HCT116 (cell line): Measurements from ENCODE around the gene RAB36. TPM values are rescaled to one million over a fixed set of nuclear protein-coding genes. Genes with fewer than 3 reads are reported as not detected.

Source experiments
- ATAC-seq: fragments of 200-7000 bp; cut with Tn5 transposase; 2 replicates; pipeline ENCODE4 v1.9.1; 2020; ENCODE audit warnings: mild to moderate bottlenecking, moderate library complexity
- BruUV-seq: library from RNA; stranded (reverse); fragments of 400-500 nt; replicated peaks from 2 replicates; lab custom pipeline; 2021; lab: Mats Ljungman, UMichigan
- CTCF ChIA-PET: fragments of 300-600 bp; sonication (Branson Sonifier 250); formaldehyde crosslinking; loops from one replicate; lab custom pipeline; 2021; ENCODE audit warnings: antibody characterized with exemption; lab: Charles Lee
- POLR2A ChIA-PET: fragments of 300-600, 350-600 bp; sonication (Branson Sonifier 250); formaldehyde crosslinking; loops from one replicate; lab custom pipeline; 2021; ENCODE audit warnings: antibody characterized with exemption; lab: Charles Lee
- RAD21 ChIA-PET, 2 experiments: fragments of 300-600 bp; sonication (Branson Sonifier 250); formaldehyde crosslinking; loops; one replicate each; lab custom pipeline; 2023; ENCODE audit warnings: low total read pairs in 2 of 2; ENCODE audit not compliant: uncharacterized antibody in 2 of 2, unreplicated experiment in 2 of 2, low non-redundant PET in 1 of 2; lab: Charles Lee
- DNase-seq: peaks from one replicate; pipeline ENCODE4 v3.0.0-alpha.2; 2010; ENCODE audit warnings: low read depth, low spot score
- H2AFZ ChIP-seq: fragments of 200-600 bp; shearing (Covaris generic), sonication (generic); 2 replicates; pipeline ENCODE4 v1.6.1; 2017; ENCODE audit warnings: low read depth, mixed run types, mixed read lengths, antibody characterized with exemption, low read length; ENCODE audit not compliant: poor library complexity, severe bottlenecking
- H3K27ac ChIP-seq: 2 replicates; pipeline ENCODE4 v1.5.1; 2012; ENCODE audit warnings: low read depth, low read length
- H3K27me3 ChIP-seq: fragments of 200-600 bp; sonication (generic); 2 replicates; pipeline ENCODE4 v1.6.1; 2016; ENCODE audit warnings: mixed run types, low read length, mixed read lengths; ENCODE audit not compliant: insufficient read depth
- H3K36me3 ChIP-seq, 2 experiments: fragments of 200-500 bp in 1 of 2; fragments of 200-600 bp in 1 of 2; sonication (Bioruptor generic) in 1 of 2; sonication (generic) in 1 of 2; 2 replicates each; pipeline versions ENCODE4 v1.5.1 to v1.6.1; 2014 to 2016; ENCODE audit warnings: low read length in 2 of 2, inconsistent platforms in 1 of 2, mixed read lengths in 1 of 2, mixed run types in 1 of 2; ENCODE audit not compliant: insufficient read depth in 2 of 2, control insufficient read depth in 1 of 2
- H3K4me1 ChIP-seq, 2 experiments: fragments of 200-600 bp in 1 of 2; sonication (generic) in 1 of 2; 2 replicates each; pipeline versions ENCODE4 v1.5.1 to v1.6.1; 2012 to 2017; ENCODE audit warnings: low read length in 2 of 2, inconsistent platforms in 1 of 2, mild to moderate bottlenecking in 1 of 2, mixed read lengths in 1 of 2, mixed run types in 1 of 2, moderate library complexity in 1 of 2; ENCODE audit not compliant: insufficient read depth in 2 of 2, control insufficient read depth in 1 of 2
- H3K4me2 ChIP-seq: fragments of 200-600 bp; sonication (generic); 2 replicates; pipeline ENCODE4 v1.6.1; 2017; ENCODE audit warnings: mixed run types, low read length, mixed read lengths
- H3K4me3 ChIP-seq, 2 experiments: fragments of 200-600 bp in 1 of 2; sonication (generic) in 1 of 2; replicated peaks in 1 of 2; 2 replicates each; pipeline ENCODE4 v1.5.1; 2011 to 2016; ENCODE audit warnings: low read length in 2 of 2, control low read depth in 1 of 2, low read depth in 1 of 2, mild to moderate bottlenecking in 1 of 2, mixed read lengths in 1 of 2, mixed run types in 1 of 2
- H3K79me2 ChIP-seq: fragments of 200-600 bp; sonication (generic); 2 replicates; pipeline ENCODE4 v1.6.1; 2017; ENCODE audit warnings: mild to moderate bottlenecking, mixed run types, low read length, moderate library complexity, mixed read lengths; ENCODE audit not compliant: insufficient read depth
- H3K9ac ChIP-seq: fragments of 200-600 bp; sonication (generic); 2 replicates; pipeline ENCODE4 v1.6.1; 2016; ENCODE audit warnings: low read length, mixed read lengths
- H3K9me2 ChIP-seq: fragments of 200-600 bp; sonication (generic), shearing (Covaris generic); 2 replicates; pipeline ENCODE4 v1.6.1; 2017; ENCODE audit warnings: mixed run types, mild to moderate bottlenecking, moderate library complexity; ENCODE audit not compliant: insufficient read depth
- H3K9me3 ChIP-seq, 2 experiments: fragments of 200-500 bp in 1 of 2; fragments of 200-600 bp in 1 of 2; sonication (Bioruptor generic) in 1 of 2; sonication (generic) in 1 of 2; 2 replicates each; pipeline ENCODE4 v1.6.1; 2014 to 2017; ENCODE audit warnings: low read length in 2 of 2, mixed read lengths in 2 of 2, inconsistent platforms in 1 of 2, low read depth in 1 of 2, mild to moderate bottlenecking in 1 of 2, mixed run types in 1 of 2, moderate library complexity in 1 of 2; ENCODE audit not compliant: control insufficient read depth in 1 of 2, insufficient read depth in 1 of 2
- H4K20me1 ChIP-seq: fragments of 200-600 bp; sonication (generic), shearing (Covaris generic); 2 replicates; pipeline ENCODE4 v1.6.1; 2017; ENCODE audit warnings: mixed run types, mild to moderate bottlenecking, moderate library complexity; ENCODE audit not compliant: insufficient read depth
- CEBPB ChIP-seq: IDR thresholded peaks from 2 replicates; pipeline ENCODE4 v1.6.1; 2012; ENCODE audit warnings: low read depth
- ELF1 ChIP-seq: IDR thresholded peaks from 2 replicates; pipeline ENCODE4 v1.6.1; 2012; ENCODE audit warnings: low read depth, borderline replicate concordance
- EZH2 ChIP-seq: fragments of 200-600 bp; sonication (generic); IDR thresholded peaks from 2 replicates; pipeline ENCODE4 v1.6.1; 2017; ENCODE audit warnings: antibody characterized with exemption, mixed run types
- EZH2phosphoT487 ChIP-seq: fragments of 200-600 bp; IDR thresholded peaks from 2 replicates; pipeline ENCODE4 v1.6.1; 2018; ENCODE audit warnings: antibody characterized with exemption, borderline replicate concordance
- JUND ChIP-seq: IDR thresholded peaks from 2 replicates; pipeline ENCODE4 v1.6.1; 2012
- POLR2A ChIP-seq: IDR thresholded peaks from 2 replicates; pipeline ENCODE4 v1.7.0; 2011; ENCODE audit warnings: borderline replicate concordance; ENCODE audit not compliant: insufficient read depth, insufficient read length; ENCODE audit errors: extremely low read depth
- RAD21 ChIP-seq: IDR thresholded peaks from 2 replicates; pipeline ENCODE4 v1.6.1; 2012; ENCODE audit warnings: low read depth, mild to moderate bottlenecking
- YY1 ChIP-seq: IDR thresholded peaks from 2 replicates; pipeline ENCODE4 v1.6.1; 2011; ENCODE audit warnings: low read length, low read depth, moderate library complexity, mild to moderate bottlenecking; ENCODE audit not compliant: insufficient replicate concordance; ENCODE audit errors: extremely low read depth
- ZNF274 ChIP-seq: fragments of 200-500 bp; sonication (Bioruptor generic); IDR thresholded peaks from 2 replicates; pipeline ENCODE4 v1.6.1; 2014; ENCODE audit warnings: mild to moderate bottlenecking, low read depth, low read length, inconsistent platforms
- intact Hi-C: fragments of 100-400 bp; cut with micrococcal nuclease; formaldehyde crosslinking; loops from 2 replicates; pipeline ENCODE4 v1.10.0; 2022
- total RNA-seq: library from RNA; stranded (reverse); gene quantifications from one replicate; pipeline ENCODE4 v1.2.1, GENCODE V29; 2021; ENCODE audit not compliant: unreplicated experiment
- TF ChIP-seq, protein P1 (sequence below): IDR thresholded peaks from 2 replicates; pipeline ENCODE4 v1.6.1; 2012
- TF ChIP-seq, protein P2 (sequence below): IDR thresholded peaks from 2 replicates; pipeline ENCODE4 v1.6.1; 2011; ENCODE audit warnings: mild to moderate bottlenecking, low read length, moderate library complexity; ENCODE audit not compliant: insufficient replicate concordance; ENCODE audit errors: extremely low read depth
- TF ChIP-seq, protein P3 (sequence below), 3 experiments: fragments of 200-600 bp in 1 of 3; sonication (generic) in 1 of 3; IDR thresholded peaks in 2 of 3; conservative IDR thresholded peaks in 1 of 3; 2 replicates each; pipeline ENCODE4 v1.5.1; 2012 to 2017; ENCODE audit warnings: low read depth in 2 of 3, low read length in 2 of 3, antibody characterized with exemption in 1 of 3, borderline replicate concordance in 1 of 3, control low read depth in 1 of 3, mild to moderate bottlenecking in 1 of 3, mixed read lengths in 1 of 3, mixed run types in 1 of 3, moderate library complexity in 1 of 3; ENCODE audit not compliant: insufficient read depth in 1 of 3

RAB36 gene
- total RNA-seq, 1 experiment from 2014 or later: 6.1 TPM

DNA sequence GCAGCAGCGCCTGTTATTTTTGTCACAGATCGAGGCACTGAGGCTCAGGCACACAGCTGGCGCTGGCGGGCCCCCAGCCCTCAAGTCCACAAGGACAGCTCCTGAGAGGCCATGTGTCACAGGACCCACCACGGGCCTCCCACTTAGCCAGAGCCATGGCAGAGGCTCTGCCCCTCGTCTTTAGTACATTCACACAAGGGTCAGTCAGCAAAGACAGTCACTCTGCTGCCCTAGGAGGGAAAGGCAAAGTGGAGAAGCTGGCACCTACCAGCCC, 45.8 kb upstream of the RAB36 start:
- H3K4me2 ChIP-seq: no peak overlapping the region
- H4K20me1 ChIP-seq: no peaks in the 10 kb centered on the region
- ChIA-PET POLR2A (no interaction called here), CTCF (no interaction called here), RAD21 (no interaction called here)
- H3K36me3 ChIP-seq: no peaks in the 10 kb centered on the region; a peak in 1 of 4 replicates
- no peak overlapping the region for H3K4me3 ChIP-seq
- H3K9me2 ChIP-seq: no peaks in the 10 kb centered on the region
- H3K4me1 ChIP-seq: no peaks in the 10 kb centered on the region
- H3K27ac ChIP-seq: no peak overlapping the region
- TF ChIP-seq ELF1 (no peak), YY1 (no peak), EZH2phosphoT487 (no peak), POLR2A (no peak)
- TF ChIP-seq, protein P1, sequence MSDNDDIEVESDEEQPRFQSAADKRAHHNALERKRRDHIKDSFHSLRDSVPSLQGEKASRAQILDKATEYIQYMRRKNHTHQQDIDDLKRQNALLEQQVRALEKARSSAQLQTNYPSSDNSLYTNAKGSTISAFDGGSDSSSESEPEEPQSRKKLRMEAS: no peak
- H3K27me3 ChIP-seq: no peaks in the 10 kb centered on the region
- DNase-seq (no peak), ATAC-seq (no peak)
- no TSS peak for BruUV-seq
- H2AFZ ChIP-seq: no peak overlapping the region
- intact Hi-C loops: no loop called here
- no peak overlapping the region for H3K9ac ChIP-seq
- H3K9me3 ChIP-seq: no peaks in the 10 kb centered on the region
- no peaks in the 10 kb centered on the region for H3K79me2 ChIP-seq

DNA sequence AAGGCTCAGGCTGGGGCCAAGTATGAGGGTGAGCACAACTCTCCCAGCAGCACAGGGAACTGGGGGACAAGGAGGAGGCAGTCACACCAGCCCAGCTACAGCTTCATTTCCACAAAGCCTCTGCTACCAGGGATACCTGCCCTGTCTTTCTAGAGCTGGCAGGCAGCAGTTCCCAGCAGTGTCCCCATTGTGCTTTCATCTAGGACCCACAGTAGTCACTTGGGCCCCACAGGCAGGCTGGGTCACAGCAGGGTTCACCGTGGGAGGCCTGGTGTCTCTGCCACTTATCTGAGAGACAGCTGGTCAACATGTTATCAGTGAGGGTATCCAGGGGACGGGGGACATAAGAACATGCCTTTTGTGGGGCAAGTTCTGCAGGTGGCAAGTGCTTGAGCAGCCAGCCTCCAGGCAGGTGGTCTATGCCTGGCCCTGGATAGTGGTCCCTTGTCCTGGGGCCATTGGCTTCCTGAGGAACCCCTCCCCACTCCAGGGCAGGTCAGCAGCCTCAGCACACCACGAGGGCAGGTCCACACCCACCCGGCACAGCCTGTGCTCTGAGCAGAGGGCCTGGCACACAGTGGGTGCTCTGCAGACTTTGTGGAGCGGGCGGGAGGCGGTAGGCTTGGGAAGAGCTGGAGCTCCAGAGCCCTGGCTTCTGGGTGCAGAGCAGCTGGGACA, 45.0 kb upstream of the RAB36 start:
- Histone ChIP-seq H2AFZ (no peak overlapping the region), H3K9me2 (no peaks in the 10 kb centered on the region), H3K9ac (no peak overlapping the region), H3K4me1 (no peaks in the 10 kb centered on the region), H3K27me3 (no peaks in the 10 kb centered on the region), H3K4me2 (no peak overlapping the region), H3K4me3 (no peak overlapping the region), H3K27ac (no peak overlapping the region), H3K9me3 (no peaks in the 10 kb centered on the region), H3K36me3 (no peaks in the 10 kb centered on the region; a peak in 1 of 4 replicates), H4K20me1 (no peaks in the 10 kb centered on the region), H3K79me2 (no peaks in the 10 kb centered on the region)
- ChIA-PET POLR2A (no interaction called here), RAD21 (no interaction called here), CTCF (no interaction called here)
- no peak for DNase-seq
- intact Hi-C loops: no loop called here
- BruUV-seq: no TSS peak
- no peak for ATAC-seq
- TF ChIP-seq, protein P2, sequence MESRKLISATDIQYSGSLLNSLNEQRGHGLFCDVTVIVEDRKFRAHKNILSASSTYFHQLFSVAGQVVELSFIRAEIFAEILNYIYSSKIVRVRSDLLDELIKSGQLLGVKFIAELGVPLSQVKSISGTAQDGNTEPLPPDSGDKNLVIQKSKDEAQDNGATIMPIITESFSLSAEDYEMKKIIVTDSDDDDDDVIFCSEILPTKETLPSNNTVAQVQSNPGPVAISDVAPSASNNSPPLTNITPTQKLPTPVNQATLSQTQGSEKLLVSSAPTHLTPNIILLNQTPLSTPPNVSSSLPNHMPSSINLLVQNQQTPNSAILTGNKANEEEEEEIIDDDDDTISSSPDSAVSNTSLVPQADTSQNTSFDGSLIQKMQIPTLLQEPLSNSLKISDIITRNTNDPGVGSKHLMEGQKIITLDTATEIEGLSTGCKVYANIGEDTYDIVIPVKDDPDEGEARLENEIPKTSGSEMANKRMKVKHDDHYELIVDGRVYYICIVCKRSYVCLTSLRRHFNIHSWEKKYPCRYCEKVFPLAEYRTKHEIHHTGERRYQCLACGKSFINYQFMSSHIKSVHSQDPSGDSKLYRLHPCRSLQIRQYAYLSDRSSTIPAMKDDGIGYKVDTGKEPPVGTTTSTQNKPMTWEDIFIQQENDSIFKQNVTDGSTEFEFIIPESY: no peak
- TF ChIP-seq CEBPB (no peak), JUND (no peak), ZNF274 (no peak), EZH2phosphoT487 (no peak), RAD21 (no peak), EZH2 (no peak)
- TF ChIP-seq, protein P3, sequence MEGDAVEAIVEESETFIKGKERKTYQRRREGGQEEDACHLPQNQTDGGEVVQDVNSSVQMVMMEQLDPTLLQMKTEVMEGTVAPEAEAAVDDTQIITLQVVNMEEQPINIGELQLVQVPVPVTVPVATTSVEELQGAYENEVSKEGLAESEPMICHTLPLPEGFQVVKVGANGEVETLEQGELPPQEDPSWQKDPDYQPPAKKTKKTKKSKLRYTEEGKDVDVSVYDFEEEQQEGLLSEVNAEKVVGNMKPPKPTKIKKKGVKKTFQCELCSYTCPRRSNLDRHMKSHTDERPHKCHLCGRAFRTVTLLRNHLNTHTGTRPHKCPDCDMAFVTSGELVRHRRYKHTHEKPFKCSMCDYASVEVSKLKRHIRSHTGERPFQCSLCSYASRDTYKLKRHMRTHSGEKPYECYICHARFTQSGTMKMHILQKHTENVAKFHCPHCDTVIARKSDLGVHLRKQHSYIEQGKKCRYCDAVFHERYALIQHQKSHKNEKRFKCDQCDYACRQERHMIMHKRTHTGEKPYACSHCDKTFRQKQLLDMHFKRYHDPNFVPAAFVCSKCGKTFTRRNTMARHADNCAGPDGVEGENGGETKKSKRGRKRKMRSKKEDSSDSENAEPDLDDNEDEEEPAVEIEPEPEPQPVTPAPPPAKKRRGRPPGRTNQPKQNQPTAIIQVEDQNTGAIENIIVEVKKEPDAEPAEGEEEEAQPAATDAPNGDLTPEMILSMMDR (IDR thresholded peaks at IDR 0.05 in 2 of 3, conservative IDR thresholded peaks at IDR 0.05 in 1 of 3; ENCODE audit: borderline replicate concordance in 1 of 3, insufficient read depth in 1 of 3, low read depth in 2 of 3, low read length in 2 of 3): no peak
